Spinal cord (tissue), 10 donors: ENCODE measurements around the gene EXOC3. TPM values are rescaled to one million over a fixed set of nuclear protein-coding genes. Genes with fewer than 3 reads are reported as not detected.
A peak's percentile ranks its signal among the peaks of the same experiment; 100 is the strongest.

Source experiments
- DNase-seq, 6 donors: peaks; one replicate each; pipeline versions ENCODE4 v3.0.0 to v3.0.0-alpha.2; 2013 to 2015; ENCODE audit warnings: low spot score in 6 of 6, low read depth in 4 of 6
- H3K27ac ChIP-seq: one replicate; pipeline ENCODE4 v1.5.1; 2013; ENCODE audit warnings: low read depth, low read length, control low read depth
- H3K27me3 ChIP-seq: one replicate; pipeline ENCODE4 v1.6.1; 2013; ENCODE audit warnings: low read length; ENCODE audit not compliant: control insufficient read depth, insufficient read depth
- H3K36me3 ChIP-seq: one replicate; pipeline ENCODE4 v1.6.1; 2013; ENCODE audit warnings: low read length; ENCODE audit not compliant: control insufficient read depth, insufficient read depth
- H3K4me1 ChIP-seq: one replicate; pipeline ENCODE4 v1.6.1; 2013; ENCODE audit warnings: low read length; ENCODE audit not compliant: control insufficient read depth, insufficient read depth
- H3K4me3 ChIP-seq: one replicate; pipeline ENCODE4 v1.5.1; 2013; ENCODE audit warnings: low read depth, low read length, control low read depth
- H3K9me3 ChIP-seq: one replicate; pipeline ENCODE4 v1.6.1; 2013; ENCODE audit warnings: low read length; ENCODE audit not compliant: control insufficient read depth, insufficient read depth
- WGBS: methylation state at CpG from one replicate; pipeline ENCODE4 v1.1.5; 2013; ENCODE audit warnings: missing lambda C conversion rate; ENCODE audit not compliant: insufficient coverage; 5-methylcytosine and 5-hydroxymethylcytosine counted together
- polyA plus RNA-seq, 2 donors: library from polyadenylated mRNA; unstranded; fragments of 120-200 nt; gene quantifications; one replicate each; pipeline ENCODE4 v1.2.1, GENCODE V29; 2013; ENCODE audit not compliant: insufficient read length in 2 of 2
- total RNA-seq, 2 donors: library from RNA; depleted of rRNA in 1 of 2; stranded (reverse); fragments of 120-200 nt in 1 of 2; fragments of >200 nt in 1 of 2; gene quantifications; one replicate each; pipeline versions ENCODE4 v1.2.3 to v1.2.4, GENCODE V29; 2013 to 2014
- donor health status: healthy.

EXOC3 gene
- total and polyA plus RNA-seq, 4 donors = 29.7 to 68.6 (median 53.0) TPM

GRCh38 chr5:436641-436975 lies 6.4 kb upstream of the EXOC3 start:
- H3K4me3 ChIP-seq = no peak overlapping the region
- no peaks in the 10 kb centered on the region for H3K27me3 ChIP-seq
- H3K9me3 ChIP-seq = no peaks in the 10 kb centered on the region
- H3K36me3 ChIP-seq = peaks cover 22% of the 10 kb centered on the region
- peaks cover 2% of the 10 kb centered on the region for H3K4me1 ChIP-seq
- DNase-seq = no peak
- no peak overlapping the region for H3K27ac ChIP-seq
- WGBS = 74% methylated on average over 5 of the region's 5 CpGs

- Histone ChIP-seq H3K36me3 (peaks cover 22% of the 10 kb centered on the region), H3K27ac (no peak overlapping the region), H3K4me3 (no peak overlapping the region), H3K4me1 (peaks cover 9% of the 10 kb centered on the region), H3K9me3 (no peaks in the 10 kb centered on the region), H3K27me3 (no peaks in the 10 kb centered on the region)
- 83% methylated on average over 18 of the region's 18 CpGs for WGBS
- DNase-seq = no peak
Measured at GRCh38 chr5:437281-437771, 5.7 kb upstream of the EXOC3 start.

- Histone ChIP-seq H3K36me3 (peaks cover 16% of the 10 kb centered on the region), H3K27me3 (no peaks in the 10 kb centered on the region), H3K9me3 (no peaks in the 10 kb centered on the region), H3K27ac (no peak overlapping the region), H3K4me3 (no peak overlapping the region), H3K4me1 (peaks cover 16% of the 10 kb centered on the region)
- no peak for DNase-seq
- WGBS = 72% methylated on average over 14 of the region's 14 CpGs
Measured at GRCh38 chr5:438481-438981, 4.4 kb upstream of the EXOC3 start.

GRCh38 chr5:439181-439580 lies 3.8 kb upstream of the EXOC3 start:
- WGBS = 93% methylated on average over 8 of the region's 8 CpGs
- H3K4me1 ChIP-seq = peaks cover 22% of the 10 kb centered on the region
- no peaks in the 10 kb centered on the region for H3K9me3 ChIP-seq
- no peak for DNase-seq
- H3K4me3 ChIP-seq = no peak overlapping the region
- no peak overlapping the region for H3K27ac ChIP-seq
- peaks cover 12% of the 10 kb centered on the region for H3K36me3 ChIP-seq
- no peaks in the 10 kb centered on the region for H3K27me3 ChIP-seq

GRCh38 chr5:439636-440035 lies 3.3 kb upstream of the EXOC3 start:
- DNase-seq = no peak
- H3K27ac ChIP-seq = no peak overlapping the region
- 69% methylated on average over 14 of the region's 14 CpGs for WGBS
- H3K27me3 ChIP-seq = no peaks in the 10 kb centered on the region
- H3K4me1 ChIP-seq = peaks cover 26% of the 10 kb centered on the region
- no peaks in the 10 kb centered on the region for H3K9me3 ChIP-seq
- no peak overlapping the region for H3K4me3 ChIP-seq
- H3K36me3 ChIP-seq = peaks cover 7% of the 10 kb centered on the region

GRCh38 chr5:440401-441201 lies 2.4 kb upstream of the EXOC3 start:
- H3K36me3 ChIP-seq = peaks cover 13% of the 10 kb centered on the region
- H3K27ac ChIP-seq = no peak overlapping the region
- DNase-seq = no peak
- no peaks in the 10 kb centered on the region for H3K9me3 ChIP-seq
- H3K27me3 ChIP-seq = no peaks in the 10 kb centered on the region
- H3K4me3 ChIP-seq = no peak overlapping the region
- H3K4me1 ChIP-seq = peaks cover 28% of the 10 kb centered on the region
- WGBS = 71% methylated on average over 15 of the region's 18 CpGs

- Histone ChIP-seq H3K27me3 (no peaks in the 10 kb centered on the region), H3K27ac (no peak overlapping the region), H3K4me1 (peaks cover 30% of the 10 kb centered on the region), H3K4me3 (peak overlapping the region; percentile 87), H3K9me3 (no peaks in the 10 kb centered on the region), H3K36me3 (peaks cover 24% of the 10 kb centered on the region)
- 90% methylated on average over 5 of the region's 5 CpGs for WGBS
- no peak for DNase-seq
Measured at GRCh38 chr5:441996-442334, 1.0 kb upstream of the EXOC3 start.

- DNase-seq = peak in 1 of 6 donors; percentile 17
- 23% methylated on average over 54 of the region's 62 CpGs for WGBS
- H3K9me3 ChIP-seq = no peaks in the 10 kb centered on the region
- no peak overlapping the region for H3K27ac ChIP-seq
- H3K36me3 ChIP-seq = peaks cover 39% of the 10 kb centered on the region
- H3K4me1 ChIP-seq = peaks cover 36% of the 10 kb centered on the region
- peak overlapping the region; percentile 87 for H3K4me3 ChIP-seq
- H3K27me3 ChIP-seq = no peaks in the 10 kb centered on the region
Measured at GRCh38 chr5:443239-444151, 519 bp downstream of the EXOC3 start.

- Histone ChIP-seq H3K4me3 (peak overlapping the region; percentile 87), H3K27ac (no peak overlapping the region), H3K9me3 (no peaks in the 10 kb centered on the region), H3K27me3 (no peaks in the 10 kb centered on the region), H3K4me1 (peaks cover 36% of the 10 kb centered on the region), H3K36me3 (peaks cover 42% of the 10 kb centered on the region)
- 63% methylated on average over 4 of the region's 8 CpGs for WGBS
- DNase-seq = no peak
Measured at GRCh38 chr5:444226-444625, 1.2 kb downstream of the EXOC3 start.
